Measurements from ENCODE around the gene NUBPL.

Gene NUBPL

GRCh38 chr14:31902945-31903646 is 341.9 kb downstream of the NUBPL start:
- in situ Hi-C loops (cut with MboI; ENCODE audit: low sequenced_read_pairs, unreplicated experiment): loop anchor here (25.0 kb wide), 1 partner anchor 391 kb away; no protein-coding TSS in a partner anchor
- DNase-seq (ENCODE audit: low spot score): no peak
- no peak for TF ChIP-seq CTCF (IDR thresholded peaks at IDR 0.05; ENCODE audit: borderline replicate concordance, control extremely low read depth, extremely low read depth, insufficient read depth, missing control alignments)

- no peak for DNase-seq (ENCODE audit: low spot score)
- no peak for TF ChIP-seq CTCF (IDR thresholded peaks at IDR 0.05; ENCODE audit: borderline replicate concordance, control extremely low read depth, extremely low read depth, insufficient read depth, missing control alignments)
- in situ Hi-C loops (cut with MboI; ENCODE audit: low sequenced_read_pairs, unreplicated experiment): loop anchor here (25.0 kb wide), 1 partner anchor 398 kb away; no protein-coding TSS in a partner anchor
Observed at GRCh38 chr14:31909977-31910376, 348.8 kb downstream of the NUBPL start.
